ENCODE measurements around the gene RAD23A. TPM values are rescaled to one million over a fixed set of nuclear protein-coding genes. Genes with fewer than 3 reads are reported as not detected.

Gene RAD23A
- total and polyA plus RNA-seq, 4 donors, result 79.7 to 186 (median 117) TPM

DNA sequence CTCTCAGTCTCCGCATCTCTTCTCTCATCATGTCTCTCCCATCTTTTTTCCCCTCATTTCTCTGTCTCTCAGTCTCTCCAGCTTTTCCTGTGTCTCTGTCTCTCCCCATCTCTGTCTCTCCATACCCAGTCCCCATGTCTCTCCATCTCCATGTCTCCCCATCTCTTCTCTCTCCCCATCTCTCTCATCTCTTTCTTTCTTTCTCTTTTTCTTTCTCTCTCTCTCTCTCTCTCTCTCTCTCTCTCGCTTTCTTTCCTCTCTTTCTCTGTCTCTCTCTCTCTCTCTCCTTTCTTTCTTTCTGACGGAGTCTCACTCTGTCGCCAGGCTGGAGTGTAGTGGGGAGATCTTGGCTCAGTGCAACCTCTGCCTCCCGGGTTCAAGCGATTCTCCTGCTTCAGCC, 37.0 kb downstream of the RAD23A start:
- Histone ChIP-seq H3K27ac (ENCODE audit: low read depth in 1 of 2, low read length in 1 of 2) (no peak overlapping the region), H3K4me3 (no peak overlapping the region), H3K4me1 (ENCODE audit: control insufficient read depth in 5 of 5, insufficient read depth in 5 of 5, low read length in 5 of 5) (peaks cover 0 to 9% (median 4%) of the 10 kb centered on the region in 5 donors), H3K9ac (ENCODE audit: insufficient read depth in 1 of 2, low read length in 2 of 2) (no peak overlapping the region), H3K36me3 (ENCODE audit: control insufficient read depth in 4 of 4, insufficient read depth in 4 of 4, low read length in 4 of 4) (no peaks in the 10 kb centered on the region), H3K27me3 (ENCODE audit: control insufficient read depth in 3 of 3, insufficient read depth in 3 of 3, low read length in 2 of 3) (no peaks in the 10 kb centered on the region), H3K9me3 (ENCODE audit: control insufficient read depth in 4 of 4, insufficient read depth in 3 of 4, low read length in 3 of 4) (no peaks in the 10 kb centered on the region)
- ATAC-seq (ENCODE audit: insufficient read depth, low FRiP score), result no peak
- no peak for DNase-seq
- TF ChIP-seq, protein P1, sequence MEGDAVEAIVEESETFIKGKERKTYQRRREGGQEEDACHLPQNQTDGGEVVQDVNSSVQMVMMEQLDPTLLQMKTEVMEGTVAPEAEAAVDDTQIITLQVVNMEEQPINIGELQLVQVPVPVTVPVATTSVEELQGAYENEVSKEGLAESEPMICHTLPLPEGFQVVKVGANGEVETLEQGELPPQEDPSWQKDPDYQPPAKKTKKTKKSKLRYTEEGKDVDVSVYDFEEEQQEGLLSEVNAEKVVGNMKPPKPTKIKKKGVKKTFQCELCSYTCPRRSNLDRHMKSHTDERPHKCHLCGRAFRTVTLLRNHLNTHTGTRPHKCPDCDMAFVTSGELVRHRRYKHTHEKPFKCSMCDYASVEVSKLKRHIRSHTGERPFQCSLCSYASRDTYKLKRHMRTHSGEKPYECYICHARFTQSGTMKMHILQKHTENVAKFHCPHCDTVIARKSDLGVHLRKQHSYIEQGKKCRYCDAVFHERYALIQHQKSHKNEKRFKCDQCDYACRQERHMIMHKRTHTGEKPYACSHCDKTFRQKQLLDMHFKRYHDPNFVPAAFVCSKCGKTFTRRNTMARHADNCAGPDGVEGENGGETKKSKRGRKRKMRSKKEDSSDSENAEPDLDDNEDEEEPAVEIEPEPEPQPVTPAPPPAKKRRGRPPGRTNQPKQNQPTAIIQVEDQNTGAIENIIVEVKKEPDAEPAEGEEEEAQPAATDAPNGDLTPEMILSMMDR (IDR thresholded peaks at IDR 0.05; ENCODE audit: control extremely low read depth, extremely low read depth), result no peak
- 92 to 93% methylated on average over 6 of the region's 6 CpGs for WGBS, 2 donors

DNA sequence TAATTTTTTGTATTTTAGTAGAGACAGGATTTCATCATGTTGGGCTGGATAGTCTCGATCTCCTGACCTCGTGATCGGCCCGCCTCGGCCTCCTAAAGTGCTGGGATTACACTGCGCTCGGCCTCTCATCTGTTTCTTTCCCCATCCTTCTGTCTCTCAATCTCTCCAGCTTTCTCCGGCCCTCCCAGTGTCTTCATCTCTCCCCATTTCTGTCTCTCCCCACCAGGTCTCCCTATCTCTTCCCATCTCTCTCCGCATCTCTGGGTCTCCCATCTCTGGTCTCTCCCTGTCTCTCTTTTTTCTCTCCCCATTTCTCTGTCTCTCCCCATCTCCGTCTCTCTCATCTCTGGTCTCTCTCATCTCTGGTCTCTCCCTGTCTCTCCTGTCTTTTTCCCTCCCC, 37.4 kb downstream of the RAD23A start:
- no peak for ATAC-seq (ENCODE audit: insufficient read depth, low FRiP score)

DNA sequence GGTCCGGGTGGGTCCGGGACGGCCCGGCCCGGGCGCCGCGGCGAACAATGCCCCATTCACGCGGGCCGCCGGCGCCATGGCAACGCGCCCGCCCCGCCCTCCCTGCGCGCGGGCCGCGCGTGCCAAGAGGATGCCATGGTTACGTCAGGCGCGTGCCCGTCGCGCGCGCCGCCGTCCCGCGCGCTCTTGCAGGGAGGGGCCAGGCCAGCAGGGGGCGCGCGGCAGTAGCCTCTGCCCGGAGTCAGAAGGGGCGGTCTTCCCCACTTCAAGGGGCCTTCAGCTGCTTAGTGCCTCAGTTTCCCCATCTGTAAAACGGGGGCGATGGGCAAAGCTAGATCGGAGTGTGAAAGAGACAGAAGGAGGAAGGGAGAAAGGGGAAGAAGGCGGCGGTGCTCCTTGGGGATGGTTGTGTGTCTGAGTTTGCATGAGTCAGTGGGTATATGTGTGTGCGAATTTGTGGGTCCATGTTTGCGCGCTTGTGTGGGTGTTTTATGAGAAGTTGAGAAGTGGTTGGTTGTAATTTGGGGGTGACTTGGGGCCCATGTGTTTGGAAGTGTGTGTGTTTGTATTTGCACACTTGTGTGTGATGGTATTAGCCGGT, 38.0 kb downstream of the RAD23A start:
- peak overlapping the region in 1 of 2 donors; percentile 73 for H3K9ac ChIP-seq (ENCODE audit: insufficient read depth in 1 of 2, low read length in 2 of 2)
- H3K27ac ChIP-seq (ENCODE audit: low read depth in 1 of 2, low read length in 1 of 2), result no peak overlapping the region
- no peaks in the 10 kb centered on the region for H3K27me3 ChIP-seq (ENCODE audit: control insufficient read depth in 3 of 3, insufficient read depth in 3 of 3, low read length in 2 of 3)
- no peak overlapping the region for H3K4me3 ChIP-seq
- peak; percentile 81 for ATAC-seq (ENCODE audit: insufficient read depth, low FRiP score)
- TF ChIP-seq, protein P1 (IDR thresholded peaks at IDR 0.05; ENCODE audit: control extremely low read depth, extremely low read depth), result peak; percentile 86
- WGBS, 2 donors, result 9 to 13% methylated on average over 37 to 51 of the region's 51 CpGs
- no peaks in the 10 kb centered on the region for H3K36me3 ChIP-seq (ENCODE audit: control insufficient read depth in 4 of 4, insufficient read depth in 4 of 4, low read length in 4 of 4)
- DNase-seq, result peak; percentile 84 to 90 (median 87)
- peaks cover 0 to 9% (median 4%) of the 10 kb centered on the region in 5 donors for H3K4me1 ChIP-seq (ENCODE audit: control insufficient read depth in 5 of 5, insufficient read depth in 5 of 5, low read length in 5 of 5)
- no peaks in the 10 kb centered on the region for H3K9me3 ChIP-seq (ENCODE audit: control insufficient read depth in 4 of 4, insufficient read depth in 3 of 4, low read length in 3 of 4)

More for the DNA sequence above, 37.4 kb downstream of the RAD23A start:
- H3K36me3 ChIP-seq (ENCODE audit: control insufficient read depth in 4 of 4, insufficient read depth in 4 of 4, low read length in 4 of 4), result no peaks in the 10 kb centered on the region
- H3K27me3 ChIP-seq (ENCODE audit: control insufficient read depth in 3 of 3, insufficient read depth in 3 of 3, low read length in 2 of 3), result no peaks in the 10 kb centered on the region
- H3K9ac ChIP-seq (ENCODE audit: insufficient read depth in 1 of 2, low read length in 2 of 2), result peak overlapping the region in 1 of 2 donors; percentile 73
- TF ChIP-seq, protein P1 (IDR thresholded peaks at IDR 0.05; ENCODE audit: control extremely low read depth, extremely low read depth), result no peak
- no peak for DNase-seq
- H3K9me3 ChIP-seq (ENCODE audit: control insufficient read depth in 4 of 4, insufficient read depth in 3 of 4, low read length in 3 of 4), result no peaks in the 10 kb centered on the region
- 48 to 57% methylated on average over 10 of the region's 10 CpGs for WGBS, 2 donors
- H3K4me1 ChIP-seq (ENCODE audit: control insufficient read depth in 5 of 5, insufficient read depth in 5 of 5, low read length in 5 of 5), result peaks cover 0 to 9% (median 4%) of the 10 kb centered on the region in 5 donors
- no peak overlapping the region for H3K4me3 ChIP-seq
- H3K27ac ChIP-seq (ENCODE audit: low read depth in 1 of 2, low read length in 1 of 2), result no peak overlapping the region
